G401 (cell line): ENCODE data around the gene PROCA1. TPM values are rescaled to one million over a fixed set of nuclear protein-coding genes. Genes with fewer than 3 reads are reported as not detected.
"Not testable (repeated sequence)": the region's sequence is repeated elsewhere in the genome, so short reads cannot be mapped to it uniquely, and the experiment has no call there.

Experiments used
- DNase-seq: peaks from one replicate; pipeline ENCODE4 v3.0.0-alpha.2; 2015; ENCODE audit warnings: low spot score
- in situ Hi-C: cut with HindIII; loops from 2 replicates; pipeline ENCODE4 v1.10.0; 2016; ENCODE audit warnings: low sequenced_read_pairs, mixed read lengths
- total RNA-seq: library from RNA; depleted of rRNA; stranded (reverse); fragments of >200 nt; shearing (Covaris generic); gene quantifications from 2 replicates; pipeline ENCODE4 v1.2.3, GENCODE V29; 2014

The PROCA1 gene
- total RNA-seq, 1 experiment from 2014 or later = 17.2 TPM

- in situ Hi-C loops = no loop called here
- no peak for DNase-seq
These were observed 22.7 kb downstream of the PROCA1 start for GRCh38 chr17:28689011-28689410.

- in situ Hi-C loops = no loop called here
- DNase-seq = no peak
These were observed 23.2 kb downstream of the PROCA1 start for GRCh38 chr17:28688481-28688880.

- in situ Hi-C loops = no loop called here
- DNase-seq = peak; percentile 37
These were observed 25.4 kb downstream of the PROCA1 start for GRCh38 chr17:28686296-28686695.

- no peak for DNase-seq
- in situ Hi-C loops = no loop called here
These were observed 26.3 kb downstream of the PROCA1 start for GRCh38 chr17:28685366-28685765.

- in situ Hi-C loops = no loop called here
- peak; percentile 57 for DNase-seq
These were observed 26.7 kb downstream of the PROCA1 start for GRCh38 chr17:28684963-28685362.

- DNase-seq = no peak
- in situ Hi-C loops = no loop called here
These were observed 29.0 kb downstream of the PROCA1 start for GRCh38 chr17:28682655-28683054.

GRCh38 chr17:28675980-28676379, 35.7 kb downstream of the PROCA1 start:
- in situ Hi-C loops = no loop called here
- no peak for DNase-seq

- in situ Hi-C loops = no loop called here
- no peak for DNase-seq
These were observed 36.2 kb downstream of the PROCA1 start for GRCh38 chr17:28675490-28675889.

- DNase-seq = no peak
- in situ Hi-C loops = no loop called here
These were observed 41.8 kb downstream of the PROCA1 start for GRCh38 chr17:28669918-28670317.

GRCh38 chr17:28667870-28668269, 43.8 kb downstream of the PROCA1 start:
- no peak for DNase-seq
- in situ Hi-C loops = no loop called here

- in situ Hi-C loops = no loop called here
- no peak for DNase-seq
These were observed 45.7 kb downstream of the PROCA1 start for GRCh38 chr17:28665994-28666393.

- in situ Hi-C loops = no loop called here
- DNase-seq = no peak
These were observed 48.0 kb downstream of the PROCA1 start for GRCh38 chr17:28663723-28664122.

- DNase-seq = no peak
- in situ Hi-C loops = no loop called here
These were observed 49.2 kb downstream of the PROCA1 start for GRCh38 chr17:28662527-28662829.

- peak; percentile 93 for DNase-seq
- in situ Hi-C loops = no loop called here
These were observed 49.8 kb downstream of the PROCA1 start, which contains the start of the genes SDF2 and SUPT6H for GRCh38 chr17:28661635-28662526. SDF2 (minus strand) TSS chr17:28661906; CDS start chr17:28661876, 30 bp downstream. SUPT6H (plus strand) TSS chr17:28662205; CDS start chr17:28673402, 11,197 bp downstream.

- DNase-seq, in situ Hi-C loops: not testable (repeated sequence)
These were observed 52.2 kb downstream of the PROCA1 start for GRCh38 chr17:28659497-28659881.

GRCh38 chr17:28658766-28659496, 52.8 kb downstream of the PROCA1 start:
- in situ Hi-C loops, DNase-seq: not testable (repeated sequence)

- DNase-seq, in situ Hi-C loops: not testable (repeated sequence)
These were observed 53.3 kb downstream of the PROCA1 start for GRCh38 chr17:28658342-28658741.

GRCh38 chr17:28657756-28658155, 53.9 kb downstream of the PROCA1 start:
- DNase-seq = no peak
- in situ Hi-C loops = no loop called here

GRCh38 chr17:28655160-28655559, 56.5 kb downstream of the PROCA1 start:
- no peak for DNase-seq
- in situ Hi-C loops = no loop called here
